Spinal cord (tissue), 10 donors: ENCODE measurements around the gene SH3TC2. TPM values are rescaled to one million over a fixed set of nuclear protein-coding genes. Genes with fewer than 3 reads are reported as not detected.

Experiments used
- DNase-seq, 6 donors: peaks; one replicate each; pipeline versions ENCODE4 v3.0.0 to v3.0.0-alpha.2; 2013 to 2015; ENCODE audit warnings: low spot score in 6 of 6, low read depth in 4 of 6
- H3K27ac ChIP-seq: one replicate; pipeline ENCODE4 v1.5.1; 2013; ENCODE audit warnings: low read depth, low read length, control low read depth
- H3K27me3 ChIP-seq: one replicate; pipeline ENCODE4 v1.6.1; 2013; ENCODE audit warnings: low read length; ENCODE audit not compliant: control insufficient read depth, insufficient read depth
- H3K36me3 ChIP-seq: one replicate; pipeline ENCODE4 v1.6.1; 2013; ENCODE audit warnings: low read length; ENCODE audit not compliant: control insufficient read depth, insufficient read depth
- H3K4me1 ChIP-seq: one replicate; pipeline ENCODE4 v1.6.1; 2013; ENCODE audit warnings: low read length; ENCODE audit not compliant: control insufficient read depth, insufficient read depth
- H3K4me3 ChIP-seq: one replicate; pipeline ENCODE4 v1.5.1; 2013; ENCODE audit warnings: low read depth, low read length, control low read depth
- H3K9me3 ChIP-seq: one replicate; pipeline ENCODE4 v1.6.1; 2013; ENCODE audit warnings: low read length; ENCODE audit not compliant: control insufficient read depth, insufficient read depth
- WGBS: methylation state at CpG from one replicate; pipeline ENCODE4 v1.1.5; 2013; ENCODE audit warnings: missing lambda C conversion rate; ENCODE audit not compliant: insufficient coverage; 5-methylcytosine and 5-hydroxymethylcytosine counted together
- polyA plus RNA-seq, 2 donors: library from polyadenylated mRNA; unstranded; fragments of 120-200 nt; gene quantifications; one replicate each; pipeline ENCODE4 v1.2.1, GENCODE V29; 2013; ENCODE audit not compliant: insufficient read length in 2 of 2
- total RNA-seq, 2 donors: library from RNA; depleted of rRNA in 1 of 2; stranded (reverse); fragments of 120-200 nt in 1 of 2; fragments of >200 nt in 1 of 2; gene quantifications; one replicate each; pipeline versions ENCODE4 v1.2.3 to v1.2.4, GENCODE V29; 2013 to 2014
- donor health status: healthy.

Gene SH3TC2
- total and polyA plus RNA-seq, 4 donors: 4.0 to 43.7 (median 10.9) TPM

GRCh38 chr5:148972974-148973374 is 89.9 kb downstream of the SH3TC2 start:
- no peak for DNase-seq
- Histone ChIP-seq H3K27ac (no peak overlapping the region), H3K9me3 (no peaks in the 10 kb centered on the region), H3K4me3 (no peak overlapping the region), H3K36me3 (no peaks in the 10 kb centered on the region), H3K27me3 (no peaks in the 10 kb centered on the region), H3K4me1 (peaks cover 4% of the 10 kb centered on the region)
- 87% methylated on average over 4 of the region's 7 CpGs for WGBS

- no peak for DNase-seq
- Histone ChIP-seq H3K36me3 (no peaks in the 10 kb centered on the region), H3K4me1 (peaks cover 4% of the 10 kb centered on the region), H3K4me3 (no peak overlapping the region), H3K9me3 (no peaks in the 10 kb centered on the region), H3K27ac (no peak overlapping the region), H3K27me3 (no peaks in the 10 kb centered on the region)
- 100% methylated on average over 1 of the region's 4 CpGs for WGBS
Observed at GRCh38 chr5:148972396-148972795, 90.5 kb downstream of the SH3TC2 start.

GRCh38 chr5:148970876-148971275 is 92.0 kb downstream of the SH3TC2 start:
- no peak overlapping the region for H3K4me3 ChIP-seq
- H3K27ac ChIP-seq: no peak overlapping the region
- H3K9me3 ChIP-seq: no peaks in the 10 kb centered on the region
- H3K4me1 ChIP-seq: peaks cover 5% of the 10 kb centered on the region
- no peaks in the 10 kb centered on the region for H3K27me3 ChIP-seq
- WGBS: 45% methylated on average over 1 of the region's 3 CpGs
- DNase-seq: no peak
- H3K36me3 ChIP-seq: no peaks in the 10 kb centered on the region

GRCh38 chr5:148970228-148970627 is 92.6 kb downstream of the SH3TC2 start:
- Histone ChIP-seq H3K9me3 (no peaks in the 10 kb centered on the region), H3K4me1 (peaks cover 8% of the 10 kb centered on the region), H3K36me3 (no peaks in the 10 kb centered on the region), H3K27ac (peak overlapping the region; percentile 17), H3K27me3 (no peaks in the 10 kb centered on the region), H3K4me3 (no peak overlapping the region)
- DNase-seq: peak in 5 of 6 donors; percentile 33 to 88 (median 46)
- no CpG with 5 or more reads among the region's 2 CpGs for WGBS

GRCh38 chr5:148969291-148969690 is 93.6 kb downstream of the SH3TC2 start:
- H3K27ac ChIP-seq: peak overlapping the region; percentile 17
- H3K27me3 ChIP-seq: no peaks in the 10 kb centered on the region
- peaks cover 8% of the 10 kb centered on the region for H3K4me1 ChIP-seq
- H3K4me3 ChIP-seq: no peak overlapping the region
- H3K9me3 ChIP-seq: no peaks in the 10 kb centered on the region
- no CpG with 5 or more reads among the region's 3 CpGs for WGBS
- H3K36me3 ChIP-seq: no peaks in the 10 kb centered on the region
- DNase-seq: no peak

GRCh38 chr5:148968311-148968710 is 94.6 kb downstream of the SH3TC2 start:
- H3K4me3 ChIP-seq: no peak overlapping the region
- 40% methylated on average over 1 of the region's 2 CpGs for WGBS
- no peak for DNase-seq

GRCh38 chr5:148967783-148968182 is 95.1 kb downstream of the SH3TC2 start:
- H3K36me3 ChIP-seq: no peaks in the 10 kb centered on the region

More at GRCh38 chr5:148968311-148968710, 94.6 kb downstream of the SH3TC2 start:
- no peaks in the 10 kb centered on the region for H3K36me3 ChIP-seq
- no peak overlapping the region for H3K27ac ChIP-seq
- peaks cover 8% of the 10 kb centered on the region for H3K4me1 ChIP-seq
- H3K9me3 ChIP-seq: no peaks in the 10 kb centered on the region
- H3K27me3 ChIP-seq: no peaks in the 10 kb centered on the region

GRCh38 chr5:148966938-148967337 is 95.9 kb downstream of the SH3TC2 start:
- no peaks in the 10 kb centered on the region for H3K27me3 ChIP-seq
- no peak for DNase-seq

More at GRCh38 chr5:148967783-148968182, 95.1 kb downstream of the SH3TC2 start:
- WGBS: no CpG with 5 or more reads among the region's 4 CpGs
- Histone ChIP-seq H3K9me3 (no peaks in the 10 kb centered on the region), H3K27me3 (no peaks in the 10 kb centered on the region), H3K27ac (no peak overlapping the region), H3K4me1 (peaks cover 8% of the 10 kb centered on the region), H3K4me3 (no peak overlapping the region)
- DNase-seq: no peak

GRCh38 chr5:148966348-148966747 is 96.5 kb downstream of the SH3TC2 start:
- Histone ChIP-seq H3K9me3 (no peaks in the 10 kb centered on the region), H3K36me3 (no peaks in the 10 kb centered on the region), H3K27ac (no peak overlapping the region), H3K27me3 (no peaks in the 10 kb centered on the region), H3K4me3 (no peak overlapping the region), H3K4me1 (peaks cover 8% of the 10 kb centered on the region)
- WGBS: 70% methylated on average over 4 of the region's 4 CpGs
- no peak for DNase-seq

More at GRCh38 chr5:148966938-148967337, 95.9 kb downstream of the SH3TC2 start:
- Histone ChIP-seq H3K4me3 (no peak overlapping the region), H3K36me3 (no peaks in the 10 kb centered on the region), H3K4me1 (peaks cover 8% of the 10 kb centered on the region), H3K9me3 (no peaks in the 10 kb centered on the region), H3K27ac (no peak overlapping the region)
- no CpG with 5 or more reads among the region's 2 CpGs for WGBS

GRCh38 chr5:148965511-148966265 is 97.2 kb downstream of the SH3TC2 start:
- 63% methylated on average over 12 of the region's 13 CpGs for WGBS
- H3K4me3 ChIP-seq: no peak overlapping the region
- H3K27me3 ChIP-seq: no peaks in the 10 kb centered on the region
- peak in 1 of 6 donors; percentile 25 for DNase-seq
- H3K36me3 ChIP-seq: no peaks in the 10 kb centered on the region
- H3K9me3 ChIP-seq: no peaks in the 10 kb centered on the region
- no peak overlapping the region for H3K27ac ChIP-seq
- peaks cover 8% of the 10 kb centered on the region for H3K4me1 ChIP-seq
